Measurements from ENCODE around the gene TCEANC2.

Gene TCEANC2

GRCh38 chr1:54110996-54111395 lies 57.6 kb downstream of the TCEANC2 start:
- TF ChIP-seq ZNF274 (IDR thresholded peaks at IDR 0.05; ENCODE audit: low read depth, low read length), result no peak
- H3K4me3 ChIP-seq (ENCODE audit: low read length), result no peak overlapping the region

GRCh38 chr1:54111624-54112023 lies 58.2 kb downstream of the TCEANC2 start:
- no peak for TF ChIP-seq ZNF274 (IDR thresholded peaks at IDR 0.05; ENCODE audit: low read depth, low read length)

GRCh38 chr1:54112027-54112426 lies 58.6 kb downstream of the TCEANC2 start:
- no peak overlapping the region for H3K4me3 ChIP-seq (ENCODE audit: low read length)
- TF ChIP-seq ZNF274 (IDR thresholded peaks at IDR 0.05; ENCODE audit: low read depth, low read length), result no peak

More at GRCh38 chr1:54111624-54112023, 58.2 kb downstream of the TCEANC2 start:
- H3K4me3 ChIP-seq (ENCODE audit: low read length), result no peak overlapping the region

- no peak overlapping the region for H3K4me3 ChIP-seq (ENCODE audit: low read length)
- no peak for TF ChIP-seq ZNF274 (IDR thresholded peaks at IDR 0.05; ENCODE audit: low read depth, low read length)
Measured at GRCh38 chr1:54112705-54113368, 59.4 kb downstream of the TCEANC2 start.

GRCh38 chr1:54114001-54114400 lies 60.6 kb downstream of the TCEANC2 start:
- no peak overlapping the region for H3K4me3 ChIP-seq (ENCODE audit: low read length)
- no peak for TF ChIP-seq ZNF274 (IDR thresholded peaks at IDR 0.05; ENCODE audit: low read depth, low read length)

- no peak for TF ChIP-seq ZNF274 (IDR thresholded peaks at IDR 0.05; ENCODE audit: low read depth, low read length)
- no peak overlapping the region for H3K4me3 ChIP-seq (ENCODE audit: low read length)
Measured at GRCh38 chr1:54114955-54115354, 61.5 kb downstream of the TCEANC2 start.

- TF ChIP-seq ZNF274 (IDR thresholded peaks at IDR 0.05; ENCODE audit: low read depth, low read length), result no peak
- H3K4me3 ChIP-seq (ENCODE audit: low read length), result no peak overlapping the region
Measured at GRCh38 chr1:54115520-54115919, 62.1 kb downstream of the TCEANC2 start.

GRCh38 chr1:54117815-54118563 lies 64.6 kb downstream of the TCEANC2 start:
- no peak overlapping the region for H3K4me3 ChIP-seq (ENCODE audit: low read length)
- TF ChIP-seq ZNF274 (IDR thresholded peaks at IDR 0.05; ENCODE audit: low read depth, low read length), result no peak

GRCh38 chr1:54118704-54119103 lies 65.3 kb downstream of the TCEANC2 start:
- no peak for TF ChIP-seq ZNF274 (IDR thresholded peaks at IDR 0.05; ENCODE audit: low read depth, low read length)
- H3K4me3 ChIP-seq (ENCODE audit: low read length), result no peak overlapping the region

- H3K4me3 ChIP-seq (ENCODE audit: low read length), result no peak overlapping the region
- no peak for TF ChIP-seq ZNF274 (IDR thresholded peaks at IDR 0.05; ENCODE audit: low read depth, low read length)
Measured at GRCh38 chr1:54120018-54120697, 66.8 kb downstream of the TCEANC2 start.

- no peak overlapping the region for H3K4me3 ChIP-seq (ENCODE audit: low read length)
- no peak for TF ChIP-seq ZNF274 (IDR thresholded peaks at IDR 0.05; ENCODE audit: low read depth, low read length)
Measured at GRCh38 chr1:54120698-54121481, 67.5 kb downstream of the TCEANC2 start.

- no peak overlapping the region for H3K4me3 ChIP-seq (ENCODE audit: low read length)
- TF ChIP-seq ZNF274 (IDR thresholded peaks at IDR 0.05; ENCODE audit: low read depth, low read length), result no peak
Measured at GRCh38 chr1:54121482-54122134, 68.2 kb downstream of the TCEANC2 start.

GRCh38 chr1:54122135-54122751 lies 68.8 kb downstream of the TCEANC2 start:
- no peak for TF ChIP-seq ZNF274 (IDR thresholded peaks at IDR 0.05; ENCODE audit: low read depth, low read length)
- no peak overlapping the region for H3K4me3 ChIP-seq (ENCODE audit: low read length)

Data from GM08714 (cell line).